AG10803 (cell line): ENCODE measurements around the gene CELA3A.

Experiments used
- DNase-seq: peaks from one replicate; pipeline ENCODE4 v3.0.0; 2010; ENCODE audit warnings: low read depth
- H3K4me3 ChIP-seq: 2 replicates; pipeline ENCODE4 v1.5.1; 2011; ENCODE audit warnings: mild to moderate bottlenecking, low read length, control low read depth
- TF ChIP-seq, protein P1 (sequence below): conservative IDR thresholded peaks from 2 replicates; pipeline ENCODE4 v1.5.1; 2011; ENCODE audit warnings: mild to moderate bottlenecking, low read length, control low read depth, inconsistent platforms

Gene CELA3A

DNA sequence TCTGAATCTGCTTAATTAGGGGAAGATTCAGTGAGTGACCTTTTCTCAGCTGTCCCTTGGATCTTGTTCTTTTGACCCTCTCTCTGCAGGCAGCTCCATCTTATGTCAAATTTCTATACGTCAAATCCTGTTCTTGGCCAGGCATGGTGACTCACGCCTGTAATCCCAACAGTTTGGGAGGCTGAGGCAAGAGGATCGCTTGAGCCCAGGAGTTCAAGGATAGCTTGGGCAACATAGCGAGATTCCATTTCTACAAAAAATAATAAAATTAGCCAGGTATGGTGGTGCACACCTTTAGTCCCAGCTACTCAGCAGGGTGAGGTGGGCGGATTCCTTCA is 38.8 kb downstream of the CELA3A start:
- TF ChIP-seq, protein P1, sequence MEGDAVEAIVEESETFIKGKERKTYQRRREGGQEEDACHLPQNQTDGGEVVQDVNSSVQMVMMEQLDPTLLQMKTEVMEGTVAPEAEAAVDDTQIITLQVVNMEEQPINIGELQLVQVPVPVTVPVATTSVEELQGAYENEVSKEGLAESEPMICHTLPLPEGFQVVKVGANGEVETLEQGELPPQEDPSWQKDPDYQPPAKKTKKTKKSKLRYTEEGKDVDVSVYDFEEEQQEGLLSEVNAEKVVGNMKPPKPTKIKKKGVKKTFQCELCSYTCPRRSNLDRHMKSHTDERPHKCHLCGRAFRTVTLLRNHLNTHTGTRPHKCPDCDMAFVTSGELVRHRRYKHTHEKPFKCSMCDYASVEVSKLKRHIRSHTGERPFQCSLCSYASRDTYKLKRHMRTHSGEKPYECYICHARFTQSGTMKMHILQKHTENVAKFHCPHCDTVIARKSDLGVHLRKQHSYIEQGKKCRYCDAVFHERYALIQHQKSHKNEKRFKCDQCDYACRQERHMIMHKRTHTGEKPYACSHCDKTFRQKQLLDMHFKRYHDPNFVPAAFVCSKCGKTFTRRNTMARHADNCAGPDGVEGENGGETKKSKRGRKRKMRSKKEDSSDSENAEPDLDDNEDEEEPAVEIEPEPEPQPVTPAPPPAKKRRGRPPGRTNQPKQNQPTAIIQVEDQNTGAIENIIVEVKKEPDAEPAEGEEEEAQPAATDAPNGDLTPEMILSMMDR, result no peak
- no peak for DNase-seq
- no peak overlapping the region for H3K4me3 ChIP-seq

DNA sequence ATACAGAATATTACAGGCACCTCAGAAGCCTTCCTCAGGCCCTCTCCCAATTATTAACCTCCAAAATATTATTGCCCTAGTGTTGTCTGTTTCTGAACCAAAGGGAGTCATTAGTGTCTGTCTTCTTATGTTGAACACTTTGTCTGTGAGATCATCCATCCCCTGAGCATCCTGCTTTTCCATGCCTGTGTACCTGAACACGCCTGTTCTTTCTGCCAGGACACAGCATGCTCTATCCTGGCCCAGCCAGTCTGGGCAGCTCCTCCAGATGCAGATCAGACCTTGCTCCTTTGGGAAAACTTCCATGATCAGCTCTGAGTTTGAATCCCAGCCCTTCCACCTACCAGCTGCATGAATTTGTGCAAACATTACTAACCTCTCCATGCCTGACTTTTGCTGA is 40.0 kb downstream of the CELA3A start:
- no peak for DNase-seq
- TF ChIP-seq, protein P1, result no peak
- no peak overlapping the region for H3K4me3 ChIP-seq

DNA sequence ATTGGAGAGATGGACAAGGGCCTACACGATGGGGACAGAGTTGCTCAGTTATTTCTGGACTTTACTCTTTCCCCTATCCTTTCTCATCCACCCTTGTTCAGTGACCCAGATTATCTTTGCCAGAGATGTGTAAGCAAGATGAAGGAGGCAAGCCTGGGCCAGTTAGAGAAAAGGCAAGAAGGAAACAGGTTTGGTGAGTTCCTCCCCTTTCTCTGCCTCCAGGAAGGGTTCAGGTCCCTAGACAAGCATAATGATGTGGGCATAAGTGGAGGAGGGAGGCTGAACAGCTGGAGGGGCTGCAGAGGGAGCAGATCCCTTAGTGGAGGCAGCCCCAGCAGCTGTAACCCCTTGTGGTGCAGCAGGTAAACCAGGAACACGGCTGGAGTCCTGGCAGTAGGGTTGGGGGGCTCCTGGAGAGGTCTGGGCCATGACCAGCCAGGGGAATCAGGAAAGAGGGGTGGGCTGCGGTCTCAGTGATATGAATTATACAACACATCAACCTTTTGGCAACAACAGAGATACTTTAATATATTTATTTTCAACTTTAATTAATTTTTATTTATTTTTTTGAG is 41.8 kb downstream of the CELA3A start:
- DNase-seq, result no peak
- TF ChIP-seq, protein P1, result no peak
- H3K4me3 ChIP-seq, result no peak overlapping the region

DNA sequence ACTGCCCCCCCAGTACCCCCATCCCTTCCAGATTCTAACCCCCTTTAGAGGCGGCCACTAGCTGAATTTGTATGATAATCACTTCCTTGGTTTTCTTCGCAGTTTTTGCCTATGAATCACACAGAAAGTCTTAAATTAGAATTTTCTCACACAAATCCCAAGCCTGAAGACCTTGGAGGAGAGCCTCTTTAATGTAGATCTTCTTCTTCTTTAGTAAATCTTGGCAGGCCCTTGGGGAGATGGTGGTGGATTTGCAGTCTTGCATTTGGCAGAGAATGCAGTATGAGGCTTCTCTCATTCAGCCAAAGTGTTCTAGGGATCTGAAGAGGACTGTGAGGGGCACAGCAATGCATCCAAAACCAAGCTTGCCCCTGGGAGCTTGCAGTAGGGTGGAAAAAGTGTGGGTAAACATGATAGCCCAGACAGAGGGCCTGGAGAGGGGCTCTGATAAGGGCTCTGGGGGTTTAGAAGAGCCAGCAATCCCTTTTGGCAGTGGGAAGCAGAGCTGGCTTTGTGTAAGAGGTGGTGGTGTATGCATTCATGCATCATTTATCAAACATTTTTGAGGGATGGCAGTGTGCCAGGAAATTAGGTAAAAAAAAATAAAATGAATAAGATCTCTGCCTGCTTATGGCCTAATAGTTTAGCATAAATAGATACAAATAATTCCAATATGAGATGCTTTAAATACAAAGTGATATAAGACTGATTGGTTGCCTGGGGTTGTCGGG is 43.4 kb downstream of the CELA3A start:
- no peak overlapping the region for H3K4me3 ChIP-seq
- peak; percentile 80 for DNase-seq
- TF ChIP-seq, protein P1, result no peak

DNA sequence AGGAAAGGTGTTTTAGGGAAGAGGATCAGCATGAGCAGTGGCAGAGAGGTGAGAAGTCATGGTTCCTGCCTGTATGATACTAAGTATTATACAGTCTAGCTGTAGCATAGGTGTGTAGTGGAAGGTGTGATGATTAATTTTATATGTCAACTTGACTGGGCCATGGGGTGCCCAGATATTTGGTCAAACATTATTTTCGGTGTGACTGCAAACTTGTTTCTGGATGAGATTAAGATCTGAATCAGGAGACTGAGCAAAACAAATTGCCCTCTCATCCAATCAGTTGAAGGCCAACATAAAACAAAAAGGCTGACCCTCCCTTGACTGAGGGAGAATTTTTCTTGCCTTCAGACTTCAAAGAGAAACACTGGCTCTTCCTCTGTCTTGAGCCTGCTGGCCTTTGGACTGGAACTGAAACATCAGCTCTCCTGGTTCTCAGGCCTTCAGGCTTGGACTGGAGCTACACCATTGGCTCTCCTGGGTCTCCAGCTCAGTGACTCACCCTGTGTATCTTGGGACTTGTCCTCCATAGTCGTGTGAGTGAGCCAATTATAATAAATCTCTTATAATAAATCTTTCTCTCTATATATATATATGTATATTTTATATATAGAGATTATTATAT is 44.3 kb downstream of the CELA3A start:
- no peak for DNase-seq
- H3K4me3 ChIP-seq, result no peak overlapping the region
- TF ChIP-seq, protein P1, result no peak

DNA sequence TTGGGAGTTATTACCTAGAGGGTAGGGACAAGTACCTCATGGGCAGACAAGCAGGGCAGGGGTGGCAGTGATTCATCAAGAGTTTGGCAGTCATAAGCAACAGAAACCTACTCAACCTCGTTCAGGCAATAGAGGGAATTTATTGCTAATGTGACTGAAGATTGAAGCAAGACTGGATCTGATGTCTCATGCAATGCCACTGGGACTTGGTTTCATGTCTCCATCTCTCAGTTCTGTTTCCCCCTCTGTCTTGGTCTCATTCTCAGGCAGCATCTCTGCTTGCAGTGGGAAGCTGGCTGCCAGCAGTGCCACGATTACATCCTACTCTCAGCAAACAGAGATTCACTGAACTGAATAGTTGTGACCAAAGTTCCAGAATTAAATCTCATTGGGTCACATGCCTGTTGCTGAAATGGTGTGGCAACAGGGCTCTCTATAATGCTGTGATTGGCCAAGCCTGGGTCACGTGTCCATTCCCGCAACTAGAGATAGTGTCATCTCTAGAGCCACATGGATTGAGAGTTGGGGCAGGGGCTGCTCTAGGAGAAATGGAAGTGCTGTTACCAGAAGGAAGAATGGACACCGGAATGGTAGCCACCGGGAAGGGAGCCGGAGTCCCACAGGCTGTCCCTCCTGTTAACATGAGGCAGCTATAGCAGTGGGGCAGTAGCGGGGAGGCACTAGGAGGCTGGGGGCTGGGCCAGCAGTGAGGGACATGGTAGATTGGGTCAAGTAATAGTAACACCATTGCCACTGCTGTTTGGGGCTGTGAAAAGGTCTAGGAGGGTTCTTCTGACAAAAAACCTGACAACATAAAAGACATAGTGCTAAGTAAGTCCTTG is 47.1 kb downstream of the CELA3A start:
- DNase-seq, result peak; percentile 40
- TF ChIP-seq, protein P1, result no peak

More for the DNA sequence above, 47.1 kb downstream of the CELA3A start:
- no peak overlapping the region for H3K4me3 ChIP-seq
